PC-3 (cell line): ENCODE data around the gene MOB4.

Experiments
- CTCF ChIP-seq: fragments of 300-600 bp; sonication (generic); conservative IDR thresholded peaks from 2 replicates; pipeline ENCODE4 v1.5.1; 2017; ENCODE audit warnings: antibody characterized with exemption, low read depth, mild to moderate bottlenecking, low read length
- EZH2 ChIP-seq: fragments of 300-600 bp; sonication (generic); IDR thresholded peaks from one replicate; pipeline ENCODE4 v1.6.1; 2017; ENCODE audit warnings: antibody characterized with exemption, mild to moderate bottlenecking, low read length; ENCODE audit not compliant: unreplicated experiment
- EZH2phosphoT487 ChIP-seq: fragments of 300-600 bp; sonication (generic); IDR thresholded peaks from 2 replicates; pipeline ENCODE4 v1.6.1; 2018; ENCODE audit warnings: mild to moderate bottlenecking, antibody characterized with exemption, low read length, borderline replicate concordance

GRCh38 chr2:197596766-197597165, 80.9 kb downstream of the MOB4 start:
- no peak for TF ChIP-seq CTCF
- TF ChIP-seq EZH2 = no peak
- TF ChIP-seq EZH2phosphoT487 = no peak
